ENCODE data around the gene PTGFRN. TPM values are rescaled to one million over a fixed set of nuclear protein-coding genes. Genes with fewer than 3 reads are reported as not detected.

The PTGFRN gene
- total and polyA plus RNA-seq, 2 of the 8 experiments (the other 6 are each of a cell fraction or from before 2014, with no cell fraction given) = 13.0 to 32.6 TPM

GRCh38 chr1:116971258-116971860 lies 61.6 kb downstream of the PTGFRN start (continued):
- TF ChIP-seq CHD7 (IDR thresholded peaks at IDR 0.05; ENCODE audit: insufficient replicate concordance, low read length) = no peak
- TF ChIP-seq ZNF274 (IDR thresholded peaks at IDR 0.05; ENCODE audit: borderline replicate concordance, extremely low read depth, low read length) = no peak

All from H1 (cell line).